ENCODE measurements around the gene TMPRSS2.
"Not testable (repeated sequence)": the region's sequence is repeated elsewhere in the genome, so short reads cannot be mapped to it uniquely, and the experiment has no call there.

The TMPRSS2 gene

DNA sequence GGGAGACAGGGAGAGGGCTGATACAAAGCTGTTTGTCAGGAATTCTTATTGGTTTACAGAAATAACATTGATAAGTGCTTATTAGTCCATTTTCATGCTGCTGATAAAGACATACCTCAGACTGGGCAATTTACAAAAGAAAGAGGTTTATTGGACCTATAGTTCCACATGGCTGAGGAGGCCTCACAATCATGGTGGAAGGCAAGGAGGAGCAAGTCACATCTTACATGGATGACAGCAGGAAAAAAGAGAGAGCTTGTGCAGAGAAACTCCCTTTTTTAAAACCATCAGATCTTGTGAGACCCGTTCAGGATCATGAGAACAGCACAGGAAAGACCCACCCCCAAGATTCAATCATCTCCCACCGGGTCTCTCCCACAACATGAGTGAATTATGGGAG lies 90.5 kb downstream of the TMPRSS2 start:
- not testable (repeated sequence) for H3K27me3 ChIP-seq (ENCODE audit: control insufficient read depth in 1 of 2, insufficient read depth in 2 of 2, low read length in 2 of 2); H3K9me3 ChIP-seq (ENCODE audit: control insufficient read depth in 2 of 2, low read length in 2 of 2); H3K27ac ChIP-seq (ENCODE audit: low read length); H3K36me3 ChIP-seq (ENCODE audit: control insufficient read depth in 2 of 2, insufficient read depth in 2 of 2, low read length in 2 of 2); H3K4me3 ChIP-seq (ENCODE audit: low read length in 2 of 2); H3K9ac ChIP-seq (ENCODE audit: low read length in 2 of 2)
- peaks cover 10% of the 10 kb centered on the region for H3K4me1 ChIP-seq (ENCODE audit: control insufficient read depth, insufficient read depth, low read length)
